GM20000 (cell line): ENCODE results near the gene WWOX.

ENCODE experiments used
- DNase-seq: peaks from one replicate; pipeline ENCODE4 v3.0.0; 2012; ENCODE audit warnings: low spot score
- CTCF ChIP-seq: IDR thresholded peaks from 2 replicates; pipeline ENCODE4 v1.5.1; 2012; ENCODE audit warnings: mild to moderate bottlenecking, control low read depth; ENCODE audit errors: extremely low read depth, missing control alignments

The WWOX gene

GRCh38 chr16:78852081-78852635 lies 752.7 kb downstream of the WWOX start:
- no peak for TF ChIP-seq CTCF
- DNase-seq, result no peak

GRCh38 chr16:78862022-78862421 lies 762.6 kb downstream of the WWOX start:
- no peak for DNase-seq
- no peak for TF ChIP-seq CTCF

- DNase-seq, result no peak
- no peak for TF ChIP-seq CTCF
Measured at GRCh38 chr16:78866521-78866920, 767.1 kb downstream of the WWOX start.

- no peak for DNase-seq
- TF ChIP-seq CTCF, result no peak
Measured at GRCh38 chr16:78869492-78869891, 770.0 kb downstream of the WWOX start.

- no peak for DNase-seq
- no peak for TF ChIP-seq CTCF
Measured at GRCh38 chr16:78871241-78871640, 771.8 kb downstream of the WWOX start.

GRCh38 chr16:78876671-78877070 lies 777.2 kb downstream of the WWOX start:
- DNase-seq, result no peak
- no peak for TF ChIP-seq CTCF

- no peak for TF ChIP-seq CTCF
- no peak for DNase-seq
Measured at GRCh38 chr16:78877114-78877655, 777.7 kb downstream of the WWOX start.
